Ramos (cell line): ENCODE measurements around the gene ISCA2.

Experiments
- in situ Hi-C: fragments of 300-500 bp; cut with MboI; formaldehyde crosslinking; loops from one replicate; pipeline ENCODE4 v1.14.3; 2022; ENCODE audit warnings: low sequenced_read_pairs; ENCODE audit not compliant: unreplicated experiment

ISCA2 gene

DNA sequence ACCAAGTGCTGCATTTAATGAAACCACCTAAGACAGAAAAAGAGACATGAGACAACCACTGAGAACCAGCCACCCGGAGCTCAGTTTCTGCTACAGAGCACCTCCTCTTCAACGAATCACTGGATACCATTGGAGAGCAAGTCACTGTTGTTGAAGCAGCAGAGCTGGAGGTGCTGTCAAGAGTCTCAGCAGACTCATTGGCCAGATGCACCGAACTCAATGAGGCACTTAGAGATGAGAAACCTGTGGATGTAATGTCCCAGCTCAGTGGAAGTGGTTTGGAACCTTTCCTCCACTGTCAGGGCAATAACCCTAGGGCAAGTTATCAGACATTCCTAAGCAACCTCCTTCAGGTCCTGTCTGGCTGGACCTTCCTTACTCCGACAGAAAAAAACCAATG is 13.5 kb upstream of the ISCA2 start:
- in situ Hi-C loops: no loop called here

DNA sequence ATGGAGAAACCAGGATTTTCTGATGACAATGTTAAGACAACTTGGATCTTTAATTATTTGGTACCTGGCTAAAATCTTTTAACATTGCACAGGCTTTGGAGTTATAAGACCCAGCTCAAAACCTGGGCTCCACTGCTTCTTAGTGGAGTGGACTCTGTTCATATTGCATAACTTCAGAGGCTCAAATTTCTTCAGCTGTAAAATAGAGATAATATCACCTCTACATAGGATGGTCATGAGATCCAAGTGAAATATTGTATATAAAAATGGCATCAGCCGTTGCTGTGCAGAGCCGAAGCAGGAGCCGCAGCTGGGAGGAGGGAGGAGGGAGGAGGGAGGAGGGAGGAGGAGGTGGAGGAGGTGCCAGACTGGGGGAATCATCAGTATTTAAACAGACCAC is 11.0 kb upstream of the ISCA2 start:
- in situ Hi-C loops: no loop called here

DNA sequence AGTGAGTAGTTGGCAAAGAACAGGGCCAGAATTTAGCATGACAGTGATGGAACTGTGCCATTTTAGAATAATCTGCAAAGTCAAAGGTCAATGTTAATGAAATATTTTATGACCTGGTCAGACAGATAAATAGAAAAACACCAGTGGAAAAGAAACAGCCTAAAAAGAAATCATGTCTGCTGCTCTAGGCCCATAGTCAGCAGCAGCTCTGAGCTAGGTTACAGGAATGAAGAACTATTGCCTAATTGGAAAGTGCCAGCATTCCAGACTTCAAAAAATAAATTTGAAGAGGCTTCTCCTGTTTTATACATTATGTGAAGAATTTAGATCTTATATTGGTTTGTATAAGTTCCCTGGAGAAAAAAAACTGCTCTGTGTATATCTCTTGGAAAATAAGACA is 10.2 kb upstream of the ISCA2 start:
- in situ Hi-C loops: no loop called here

DNA sequence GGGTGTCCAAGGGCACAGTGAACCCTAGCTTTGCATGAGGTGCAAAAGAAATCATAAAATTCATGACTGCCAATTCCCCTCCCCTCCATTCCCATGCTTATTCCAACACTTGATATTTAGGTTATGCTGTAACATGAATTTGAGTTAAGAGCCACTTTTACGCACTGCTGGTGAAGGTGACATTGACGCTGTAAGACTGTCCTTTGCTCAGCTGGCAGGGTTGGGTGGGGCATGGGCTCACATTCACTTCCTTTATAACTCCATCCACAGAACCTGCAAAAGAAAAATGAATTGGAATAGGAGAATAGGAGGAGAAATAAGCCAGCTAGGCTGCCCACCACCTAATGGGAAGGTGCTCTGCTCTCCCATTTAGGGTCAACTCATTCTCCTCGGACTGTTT is 7.4 kb upstream of the ISCA2 start:
- in situ Hi-C loops: no loop called here

DNA sequence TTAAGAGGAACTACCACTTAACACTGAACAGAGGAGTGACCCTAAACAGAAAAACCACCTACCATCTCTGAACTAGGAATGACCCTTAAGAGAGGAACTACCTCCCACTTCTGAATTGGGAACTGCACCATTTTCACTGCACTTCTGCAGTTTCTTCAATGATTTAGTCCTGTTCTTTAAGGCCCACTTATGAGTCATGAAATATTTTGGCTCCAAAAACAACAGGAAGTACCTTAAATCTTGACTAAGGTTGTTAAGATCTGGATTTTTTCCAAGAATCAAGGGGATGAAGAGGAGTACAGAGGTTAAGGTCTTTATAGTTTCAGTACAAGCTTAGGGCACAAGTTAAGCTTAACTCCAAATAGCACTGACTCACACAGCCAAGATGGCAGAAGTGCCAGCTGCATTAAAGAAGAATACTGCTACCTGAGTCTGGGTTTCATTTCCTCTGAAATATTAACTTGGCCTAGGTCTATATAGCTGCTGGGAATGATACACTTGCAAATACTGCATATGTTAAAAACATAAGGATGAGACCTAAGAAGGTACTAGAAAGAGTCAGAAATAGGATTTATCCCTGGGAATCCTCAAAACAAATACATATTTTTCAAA is 4.7 kb upstream of the ISCA2 start:
- in situ Hi-C loops: no loop called here

DNA sequence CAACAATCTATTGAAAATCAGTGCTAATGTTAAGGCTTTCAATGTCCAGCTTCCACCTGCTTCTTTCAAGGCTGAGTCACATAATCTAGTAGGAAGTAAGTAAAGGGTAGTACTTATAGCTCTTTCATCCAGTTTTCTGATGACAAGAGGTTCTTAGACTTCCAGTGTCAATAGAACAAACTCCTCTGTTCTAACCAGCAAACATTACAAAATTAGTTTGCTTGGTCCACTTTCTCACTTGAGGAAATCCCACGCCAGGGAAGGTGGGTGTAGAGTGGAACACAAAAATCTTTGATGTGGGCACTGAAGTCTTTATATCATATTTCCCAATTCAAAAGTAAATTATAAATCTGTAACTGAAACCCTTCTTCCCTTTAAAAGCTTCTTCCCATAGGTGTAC is 3.1 kb upstream of the ISCA2 start:
- in situ Hi-C loops: no loop called here

DNA sequence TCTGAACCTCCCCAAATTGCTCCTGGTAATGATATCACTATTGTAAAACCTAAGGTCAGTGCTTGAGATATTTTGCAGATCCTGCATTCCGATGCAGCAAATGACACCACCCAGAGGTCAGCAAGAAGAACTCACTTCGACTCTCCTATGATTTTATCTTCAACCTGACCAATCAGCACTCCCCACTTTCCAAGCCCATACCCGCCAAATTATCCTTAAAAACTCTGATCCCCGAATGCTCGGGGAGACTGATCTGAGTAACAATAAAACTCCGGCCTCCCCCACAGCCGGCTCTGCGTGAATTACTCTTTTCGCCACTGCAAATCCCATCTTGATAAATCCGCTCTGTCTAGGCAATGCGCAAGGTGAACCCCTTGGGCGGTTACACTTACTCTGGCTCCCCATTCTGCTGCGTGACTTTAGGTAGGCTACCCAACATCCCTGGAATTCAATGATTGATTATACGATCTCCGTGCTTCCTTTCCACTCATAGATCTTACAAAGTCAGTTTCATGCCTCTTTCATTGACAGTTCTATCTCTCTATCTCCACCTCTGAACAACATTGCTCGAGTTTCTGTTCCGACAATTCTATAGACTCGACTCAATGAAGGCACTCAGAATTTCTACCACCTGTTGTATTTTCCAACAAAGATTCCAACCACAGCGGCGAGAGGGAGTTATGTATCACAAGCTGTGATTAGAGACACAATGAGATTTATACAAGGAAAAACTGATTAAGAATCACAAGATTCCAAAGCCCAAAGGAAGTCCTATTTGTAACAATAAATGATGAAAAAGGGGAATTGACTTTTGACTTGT is 1.4 kb upstream of the ISCA2 start:
- in situ Hi-C loops: no loop called here

DNA sequence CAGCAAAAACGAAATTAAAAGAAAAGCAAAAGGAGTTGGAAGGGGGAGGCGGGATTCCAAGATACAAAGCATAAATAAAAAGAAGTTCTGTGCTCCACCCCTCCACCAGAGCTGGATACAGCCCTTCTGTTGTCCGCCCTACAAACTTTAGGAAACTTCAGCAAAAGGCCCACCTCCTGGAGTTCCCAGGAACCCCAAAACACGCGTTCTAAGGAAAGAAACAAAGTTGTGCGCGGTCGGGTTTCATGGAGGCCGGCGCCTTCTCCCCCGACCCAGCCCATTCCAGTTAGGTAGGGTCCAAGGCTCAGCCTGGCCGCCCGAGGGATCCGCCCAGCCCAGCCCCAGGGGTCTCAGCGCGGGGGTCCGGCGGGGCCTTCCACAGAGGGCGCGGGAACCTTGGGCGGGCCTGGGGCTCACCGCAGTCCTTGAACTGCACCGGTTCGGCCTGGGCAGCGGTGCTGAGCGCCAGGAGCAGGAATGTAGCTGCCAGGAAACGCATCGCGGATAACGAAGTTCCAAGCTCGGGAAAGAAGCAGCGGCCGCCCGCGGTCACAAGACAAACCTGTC is 706 bp upstream of the ISCA2 start, which contains the start of gene NPC2:
NPC2 (minus strand) TSS at position 530 of the 567 bp plus-strand sequence; CDS start at position 499, 31 bp downstream.
- in situ Hi-C loops: no loop called here

DNA sequence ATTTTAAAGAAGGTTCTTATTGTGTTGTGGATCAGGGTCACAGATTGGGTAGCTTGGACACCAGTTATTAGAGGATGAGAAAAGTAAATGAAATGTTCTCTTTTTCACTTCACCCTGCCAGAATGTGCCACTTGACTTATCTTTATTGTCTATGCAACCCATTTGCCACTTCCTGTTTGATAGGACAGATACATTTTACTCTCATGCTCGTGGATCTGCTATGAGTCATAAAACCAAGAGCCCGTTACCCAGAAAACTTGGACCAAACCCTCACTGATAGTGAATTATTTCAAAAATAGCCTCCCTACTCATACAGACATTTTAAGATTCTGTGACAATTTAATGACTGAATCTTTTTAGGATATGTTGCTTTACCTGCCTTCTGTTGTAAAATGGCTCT is 1.8 kb downstream of the ISCA2 start:
- in situ Hi-C loops: no loop called here

DNA sequence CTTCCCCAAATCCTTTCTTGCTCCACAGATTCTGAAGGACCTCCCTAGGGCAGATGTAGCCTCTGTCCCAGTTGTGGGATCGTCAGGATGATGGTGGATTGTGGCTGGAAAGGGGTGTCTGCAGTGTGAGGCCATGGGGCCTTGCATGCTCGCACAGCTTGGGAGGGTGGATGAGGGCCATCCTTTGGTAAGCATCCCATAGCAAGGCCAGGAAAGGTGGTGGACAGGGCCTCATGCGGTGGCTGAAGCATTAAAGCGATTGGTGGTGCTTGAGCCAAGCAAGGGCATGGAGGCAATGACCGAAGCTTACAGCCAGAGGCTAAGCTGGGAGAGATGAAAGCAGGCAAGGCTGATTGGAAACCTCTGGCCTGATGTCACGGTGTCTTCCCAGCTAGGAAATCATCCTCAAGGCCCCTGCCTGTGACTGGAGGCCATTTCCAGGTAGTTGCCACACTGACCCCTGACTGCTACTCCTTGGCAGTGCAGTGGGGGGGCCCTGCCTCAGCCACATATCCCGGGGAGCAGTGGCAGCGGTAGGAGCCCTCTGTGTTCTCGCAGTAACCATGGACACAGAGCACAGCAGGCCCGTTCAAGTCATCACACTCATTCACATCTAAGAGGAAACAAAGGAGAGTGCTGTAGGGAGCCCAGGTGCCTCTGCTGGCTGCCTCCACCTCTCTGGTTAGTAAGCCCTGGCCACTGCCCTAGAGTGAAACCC is 7.0 kb downstream of the ISCA2 start:
- in situ Hi-C loops: no loop called here

DNA sequence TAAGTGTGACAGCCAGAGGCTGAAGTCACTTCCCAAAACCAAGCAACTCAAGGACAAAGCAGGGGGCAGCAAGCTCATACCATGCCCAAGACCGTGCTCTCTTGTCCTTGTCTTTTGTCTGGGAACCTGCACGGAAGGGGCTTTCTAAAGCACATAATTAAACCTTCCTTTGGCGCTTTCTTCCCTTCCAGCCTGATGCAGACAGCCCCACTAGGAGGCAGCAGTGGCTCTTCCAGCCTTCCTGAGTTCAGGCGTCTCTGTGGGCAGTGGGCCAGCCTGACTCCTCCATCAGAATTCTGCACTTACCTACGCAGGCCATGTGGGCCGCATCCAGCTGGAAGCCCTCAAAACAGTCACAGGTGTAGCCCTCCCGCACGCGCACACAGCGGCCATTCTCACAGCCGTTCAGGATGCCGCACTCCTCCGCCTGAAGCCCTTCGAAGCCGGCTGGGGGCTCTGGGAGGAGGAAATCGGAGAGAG is 7.6 kb downstream of the ISCA2 start:
- in situ Hi-C loops: no loop called here

DNA sequence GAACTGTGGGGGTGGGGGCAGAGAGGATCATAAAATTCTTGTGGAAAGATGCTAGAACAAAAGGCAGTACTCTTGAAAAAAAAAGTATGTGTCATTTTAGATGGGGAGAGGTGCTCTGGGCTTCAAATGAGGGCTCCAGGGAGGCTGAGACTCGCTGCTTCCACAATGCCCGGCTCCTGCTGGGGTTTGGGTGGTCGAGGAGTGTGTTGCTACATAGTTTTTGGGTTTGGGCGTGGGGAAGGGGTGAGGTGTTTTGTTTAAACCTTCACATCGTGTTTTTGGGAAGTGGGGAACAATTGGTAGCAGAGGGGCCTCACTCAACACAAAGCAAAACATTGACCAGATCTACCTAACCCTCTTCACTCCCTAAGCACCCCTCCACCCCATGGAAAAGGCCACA is 8.1 kb downstream of the ISCA2 start:
- in situ Hi-C loops: no loop called here

DNA sequence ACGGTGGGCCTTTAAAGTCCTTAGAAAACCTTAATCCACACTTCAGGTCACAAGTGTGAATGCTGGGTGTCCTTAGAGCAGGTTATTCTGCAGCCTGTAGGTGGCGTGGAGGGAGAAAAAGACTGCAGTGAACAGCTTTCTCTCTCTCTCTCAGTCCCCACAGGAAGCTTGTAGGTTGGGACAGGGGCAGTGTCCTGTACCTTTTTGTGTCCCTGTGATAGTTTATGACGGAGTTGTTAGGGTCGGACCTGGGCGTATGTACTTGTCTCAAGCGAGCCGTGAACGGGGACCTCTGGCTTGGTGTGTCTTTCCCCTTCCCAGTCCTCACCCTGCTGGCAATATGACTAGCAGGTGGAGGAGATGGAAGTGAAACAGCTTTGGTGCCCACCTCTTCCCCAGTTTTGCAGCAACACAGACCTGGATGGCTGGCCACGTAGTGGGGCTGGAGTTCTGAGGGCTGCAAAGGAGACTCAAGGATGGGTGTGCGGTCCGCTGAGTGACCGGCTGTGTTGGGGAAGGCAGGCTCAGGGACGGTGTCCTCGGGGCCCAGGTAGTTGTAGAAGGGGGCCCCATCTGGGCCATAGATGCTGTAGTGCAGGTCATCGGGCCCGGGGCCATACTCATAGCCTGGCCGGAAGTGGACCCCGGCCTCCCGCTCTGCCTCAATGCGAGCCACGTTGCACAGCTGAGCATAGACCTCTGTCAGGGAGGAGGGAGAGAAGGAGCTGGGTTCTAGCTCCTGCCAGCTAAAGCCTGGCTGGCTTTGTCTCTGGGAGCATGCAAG is 8.9 kb downstream of the ISCA2 start:
- in situ Hi-C loops: no loop called here

DNA sequence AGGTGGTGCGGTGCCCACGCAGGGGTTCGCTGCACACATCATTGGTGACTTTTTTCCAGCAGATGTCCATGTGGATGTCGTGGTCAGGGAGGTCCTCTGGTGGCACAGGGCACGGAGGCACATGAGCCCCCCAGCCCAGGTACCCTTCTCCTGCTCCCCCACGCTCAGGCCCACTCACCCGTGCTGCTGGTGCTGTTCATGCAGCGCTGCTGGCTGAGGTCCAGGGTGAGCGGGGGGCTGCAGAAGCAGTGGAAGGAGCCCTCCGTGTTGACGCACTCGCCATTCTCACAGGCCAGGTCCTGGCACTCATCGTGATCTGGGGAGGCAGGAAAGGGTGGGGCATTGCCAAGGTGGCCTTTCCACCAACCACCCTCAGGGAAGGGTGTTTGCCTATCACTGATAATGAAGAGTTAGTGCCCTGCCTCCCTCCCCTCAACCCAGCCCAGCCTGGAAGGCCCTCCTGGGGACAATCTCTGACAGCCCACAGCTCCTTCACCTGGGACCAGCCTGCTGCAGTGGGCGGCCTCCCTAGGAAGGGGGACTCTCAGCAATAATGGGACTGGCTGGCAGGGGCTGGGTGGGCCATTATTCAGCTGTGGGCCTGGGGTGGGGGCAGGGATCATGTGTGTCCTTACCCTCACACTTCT is 9.8 kb downstream of the ISCA2 start:
- in situ Hi-C loops: no loop called here

DNA sequence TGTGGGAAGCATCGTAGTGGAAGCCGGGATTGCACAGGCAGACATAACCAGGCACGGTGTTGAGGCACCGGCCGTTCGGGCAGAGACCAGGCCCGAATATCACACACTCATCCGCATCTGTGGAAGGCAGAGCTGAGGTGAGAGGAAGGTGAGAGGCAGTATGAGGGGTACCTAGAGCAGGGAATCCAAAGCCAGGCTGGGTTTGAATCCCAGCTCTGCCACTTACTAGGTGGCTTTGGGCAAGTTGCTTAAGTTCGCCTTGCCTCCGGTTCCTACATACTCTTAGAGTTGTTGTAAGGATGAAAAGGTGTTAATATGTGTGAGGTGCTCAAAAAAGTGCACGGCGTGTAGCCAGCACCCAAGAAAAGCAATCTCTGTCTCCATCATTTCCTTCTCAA is 10.4 kb downstream of the ISCA2 start:
- in situ Hi-C loops: no loop called here

DNA sequence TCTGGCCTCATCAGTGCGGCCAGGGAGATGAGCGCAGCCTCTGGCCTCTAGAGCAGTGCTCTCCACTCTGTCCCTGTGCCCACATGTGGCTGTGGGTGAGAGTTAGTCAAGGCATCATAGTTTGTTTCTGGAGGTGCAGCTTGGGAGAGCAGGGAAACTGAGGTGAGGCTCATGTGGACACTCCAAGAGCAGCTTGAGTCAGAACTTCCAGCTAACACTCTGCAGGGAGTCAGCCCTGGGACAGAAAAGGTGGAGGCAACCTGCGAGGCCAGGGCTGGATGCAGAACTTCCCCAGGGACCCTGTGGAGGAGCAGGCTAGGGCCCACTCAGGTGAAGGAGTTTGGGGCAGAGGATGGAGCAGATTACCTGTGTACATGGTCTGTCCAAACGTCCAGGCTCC is 10.8 kb downstream of the ISCA2 start:
- in situ Hi-C loops: no loop called here

DNA sequence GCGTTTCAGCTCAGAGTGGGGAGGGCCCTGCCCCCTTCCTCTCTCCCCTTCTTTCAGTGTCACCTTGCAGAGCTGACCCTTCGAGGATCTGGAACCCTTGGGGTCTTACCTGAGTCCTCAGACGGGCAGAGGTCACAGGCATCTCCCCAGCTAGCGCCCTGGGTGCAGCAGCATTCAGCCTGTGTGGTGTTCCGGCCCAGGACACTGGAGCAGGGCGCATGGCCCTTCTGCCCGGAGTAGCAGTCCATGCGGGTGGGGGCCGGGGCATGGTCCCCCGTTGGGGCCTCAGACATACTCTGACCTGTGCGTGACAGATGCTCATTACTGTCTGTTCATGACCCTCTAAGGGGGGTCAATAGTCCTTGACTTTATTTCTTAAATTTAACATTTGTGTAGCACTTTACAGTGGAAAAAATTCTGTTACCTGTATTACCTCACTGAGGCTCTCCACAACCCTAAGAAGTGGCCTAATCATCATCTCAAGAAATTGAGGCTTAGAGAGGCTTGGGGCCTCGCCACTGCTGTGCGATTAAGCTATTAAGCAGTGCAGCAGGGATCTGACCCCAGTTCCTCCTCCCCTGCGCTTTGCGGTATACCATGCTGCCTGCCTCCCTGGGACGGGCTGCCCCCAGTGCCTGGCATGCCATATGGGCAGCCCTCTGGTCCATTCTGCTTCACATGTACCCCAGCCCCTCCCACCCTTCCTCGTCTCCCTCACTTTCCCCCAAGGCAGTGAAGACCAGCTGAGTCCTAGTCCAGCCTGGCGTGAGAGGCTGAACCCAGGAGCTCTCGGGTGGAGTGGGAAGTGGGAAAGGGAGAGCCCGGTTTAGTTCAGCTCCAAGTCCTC is 11.5 kb downstream of the ISCA2 start:
- in situ Hi-C loops: no loop called here

DNA sequence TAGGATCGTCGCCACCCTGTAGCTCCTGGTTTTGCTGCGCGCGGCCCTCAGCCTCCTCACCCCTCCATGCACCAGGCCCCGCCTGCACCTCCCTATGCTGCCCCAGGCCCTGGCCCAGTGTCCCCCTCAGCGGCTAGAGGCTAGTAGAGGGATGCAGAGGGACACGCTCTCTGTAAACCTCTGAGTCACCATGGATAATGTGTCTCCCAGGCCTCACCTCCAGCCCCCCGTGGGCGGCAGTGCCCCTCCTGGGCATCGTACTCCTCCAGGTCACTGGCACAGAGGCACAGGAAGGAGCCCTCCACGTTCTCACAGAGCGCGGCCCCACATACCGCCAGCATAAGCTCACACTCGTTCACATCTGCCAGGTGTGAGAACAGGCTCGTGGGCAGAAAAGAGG is 12.3 kb downstream of the ISCA2 start:
- in situ Hi-C loops: no loop called here

DNA sequence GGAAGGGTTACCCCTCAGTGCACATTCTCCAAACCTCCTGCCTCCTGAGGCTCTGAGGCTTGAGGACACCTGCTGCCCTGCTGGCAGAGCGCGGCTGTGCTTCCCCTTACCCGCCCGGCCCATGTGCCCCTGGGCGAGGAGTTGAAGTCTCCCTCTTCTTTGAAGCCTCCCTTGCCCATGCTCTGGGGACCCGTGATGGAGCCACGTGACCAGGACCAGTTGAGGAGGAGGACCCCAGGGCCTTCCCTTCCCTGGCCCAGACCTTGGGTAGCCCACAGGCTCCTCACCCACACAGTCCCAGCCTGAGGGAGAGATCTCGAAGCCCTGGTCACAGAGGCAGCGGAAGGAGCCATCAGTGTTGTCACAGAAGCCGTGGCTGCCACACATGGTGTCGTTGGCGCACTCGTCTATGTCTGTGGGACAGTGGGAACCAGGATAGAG is 12.9 kb downstream of the ISCA2 start:
- in situ Hi-C loops: no loop called here
